ENCODE data around the gene UBASH3A.

DNA sequence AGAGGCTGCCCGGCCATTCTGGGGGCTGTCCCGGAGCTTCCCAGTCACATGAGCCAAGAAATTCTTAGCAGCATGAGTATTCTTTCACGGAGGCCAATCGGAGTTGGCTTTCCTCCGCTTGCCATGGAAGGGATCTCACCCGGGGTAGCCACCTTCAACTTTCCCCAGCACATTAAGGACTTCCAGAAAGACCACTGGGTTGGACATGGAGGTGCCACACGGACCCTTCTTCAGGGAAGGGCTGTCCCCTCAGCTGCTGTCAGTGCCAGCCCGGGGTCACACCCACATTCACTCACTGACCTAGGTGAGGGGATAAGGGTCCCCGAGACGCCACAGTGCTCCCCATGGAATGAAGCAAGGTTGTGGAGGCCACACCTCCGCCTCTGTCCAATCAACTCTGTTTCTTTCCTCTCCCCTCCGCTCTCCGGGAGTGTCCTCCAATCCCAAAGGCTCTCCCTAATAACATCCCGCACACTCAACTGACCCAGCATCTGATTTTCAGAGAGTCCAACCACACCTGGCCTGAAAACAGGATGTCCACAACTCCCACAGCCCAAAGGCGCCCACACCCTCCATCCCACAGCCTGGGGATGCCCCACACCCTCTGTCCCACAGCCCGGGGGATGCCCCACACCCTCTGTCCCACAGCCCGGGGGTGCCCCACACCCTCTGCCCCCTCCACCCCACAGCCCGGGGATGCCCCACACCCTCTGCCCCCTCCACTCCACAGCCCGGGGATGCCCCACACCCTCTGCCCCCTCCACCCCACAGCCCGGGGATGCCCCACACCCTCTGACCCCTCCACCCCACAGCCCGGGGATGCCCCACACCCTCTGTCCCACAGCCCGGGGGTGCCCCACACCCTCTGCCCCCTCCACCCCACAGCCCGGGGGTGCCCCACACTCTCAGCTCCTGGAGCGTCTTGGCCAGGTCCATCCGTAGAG lies 73.0 kb downstream of the UBASH3A start:
- TF ChIP-seq POLR2A (IDR thresholded peaks at IDR 0.05), result no peak
- TF ChIP-seq, protein P1, sequence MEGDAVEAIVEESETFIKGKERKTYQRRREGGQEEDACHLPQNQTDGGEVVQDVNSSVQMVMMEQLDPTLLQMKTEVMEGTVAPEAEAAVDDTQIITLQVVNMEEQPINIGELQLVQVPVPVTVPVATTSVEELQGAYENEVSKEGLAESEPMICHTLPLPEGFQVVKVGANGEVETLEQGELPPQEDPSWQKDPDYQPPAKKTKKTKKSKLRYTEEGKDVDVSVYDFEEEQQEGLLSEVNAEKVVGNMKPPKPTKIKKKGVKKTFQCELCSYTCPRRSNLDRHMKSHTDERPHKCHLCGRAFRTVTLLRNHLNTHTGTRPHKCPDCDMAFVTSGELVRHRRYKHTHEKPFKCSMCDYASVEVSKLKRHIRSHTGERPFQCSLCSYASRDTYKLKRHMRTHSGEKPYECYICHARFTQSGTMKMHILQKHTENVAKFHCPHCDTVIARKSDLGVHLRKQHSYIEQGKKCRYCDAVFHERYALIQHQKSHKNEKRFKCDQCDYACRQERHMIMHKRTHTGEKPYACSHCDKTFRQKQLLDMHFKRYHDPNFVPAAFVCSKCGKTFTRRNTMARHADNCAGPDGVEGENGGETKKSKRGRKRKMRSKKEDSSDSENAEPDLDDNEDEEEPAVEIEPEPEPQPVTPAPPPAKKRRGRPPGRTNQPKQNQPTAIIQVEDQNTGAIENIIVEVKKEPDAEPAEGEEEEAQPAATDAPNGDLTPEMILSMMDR (IDR thresholded peaks at IDR 0.05), result no peak
- TF ChIP-seq POLR2AphosphoS5 (IDR thresholded peaks at IDR 0.05; ENCODE audit: insufficient read depth in 1 of 2, low read depth in 1 of 2), result no peak
